Measurements from ENCODE around the gene SDK1. TPM values are rescaled to one million over a fixed set of nuclear protein-coding genes. Genes with fewer than 3 reads are reported as not detected.

The SDK1 gene
- total RNA-seq, 1 donor from 2014 or later = 0.26 TPM

DNA sequence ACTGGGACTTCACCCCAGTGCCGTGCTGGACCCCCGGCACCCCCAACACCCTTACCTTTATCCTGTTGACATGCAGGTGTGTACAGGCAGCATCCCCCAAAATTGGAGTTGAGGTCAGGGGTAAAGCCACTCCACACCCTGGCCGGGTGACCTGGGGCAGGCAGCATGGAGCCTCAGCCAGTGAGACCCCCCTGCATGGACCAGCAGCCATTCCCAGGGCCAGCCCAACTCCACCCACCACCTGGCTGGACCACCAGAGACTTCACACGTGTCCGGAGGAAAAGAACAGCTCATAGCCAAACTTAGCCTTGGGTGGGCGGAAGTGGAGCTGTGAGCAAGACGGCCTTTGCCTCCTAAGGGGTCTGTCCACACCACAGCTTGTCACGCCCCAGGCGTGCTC, 968.0 kb downstream of the SDK1 start:
- TF ChIP-seq, protein P1, sequence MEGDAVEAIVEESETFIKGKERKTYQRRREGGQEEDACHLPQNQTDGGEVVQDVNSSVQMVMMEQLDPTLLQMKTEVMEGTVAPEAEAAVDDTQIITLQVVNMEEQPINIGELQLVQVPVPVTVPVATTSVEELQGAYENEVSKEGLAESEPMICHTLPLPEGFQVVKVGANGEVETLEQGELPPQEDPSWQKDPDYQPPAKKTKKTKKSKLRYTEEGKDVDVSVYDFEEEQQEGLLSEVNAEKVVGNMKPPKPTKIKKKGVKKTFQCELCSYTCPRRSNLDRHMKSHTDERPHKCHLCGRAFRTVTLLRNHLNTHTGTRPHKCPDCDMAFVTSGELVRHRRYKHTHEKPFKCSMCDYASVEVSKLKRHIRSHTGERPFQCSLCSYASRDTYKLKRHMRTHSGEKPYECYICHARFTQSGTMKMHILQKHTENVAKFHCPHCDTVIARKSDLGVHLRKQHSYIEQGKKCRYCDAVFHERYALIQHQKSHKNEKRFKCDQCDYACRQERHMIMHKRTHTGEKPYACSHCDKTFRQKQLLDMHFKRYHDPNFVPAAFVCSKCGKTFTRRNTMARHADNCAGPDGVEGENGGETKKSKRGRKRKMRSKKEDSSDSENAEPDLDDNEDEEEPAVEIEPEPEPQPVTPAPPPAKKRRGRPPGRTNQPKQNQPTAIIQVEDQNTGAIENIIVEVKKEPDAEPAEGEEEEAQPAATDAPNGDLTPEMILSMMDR (IDR thresholded peaks at IDR 0.05; ENCODE audit: insufficient read depth, low read length, severe bottlenecking) = no peak
- Histone ChIP-seq H3K36me3 (ENCODE audit: control insufficient read depth, insufficient read depth, low read length) (no peaks in the 10 kb centered on the region), H3K27me3 (ENCODE audit: control insufficient read depth, insufficient read depth, low read length) (no peaks in the 10 kb centered on the region), H3K4me3 (ENCODE audit: low read depth, low read length) (no peak overlapping the region)
- FAIRE-seq (no peak), DNase-seq (ENCODE audit: low read depth) (no peak)

DNA sequence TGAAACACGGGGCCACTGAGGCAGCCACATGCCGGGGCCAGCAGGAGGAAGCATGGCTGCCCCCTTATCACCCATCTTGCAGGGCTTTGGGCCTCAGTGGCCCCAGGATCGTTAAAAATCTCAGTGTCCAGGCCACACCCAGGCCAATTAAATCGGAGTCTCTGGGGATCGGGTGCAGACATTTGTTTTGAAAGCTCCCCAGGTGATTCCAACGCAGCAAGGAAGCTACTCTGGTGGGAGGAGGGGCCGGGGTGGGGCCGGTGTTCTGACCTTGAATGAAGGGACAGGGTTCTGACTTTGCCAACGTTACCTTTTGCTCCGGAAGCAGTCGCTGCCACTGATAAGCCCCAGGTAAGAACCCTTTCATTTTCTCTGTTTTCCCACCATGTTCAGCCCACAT, 968.7 kb downstream of the SDK1 start:
- H3K4me3 ChIP-seq (ENCODE audit: low read depth, low read length) = no peak overlapping the region
- no peaks in the 10 kb centered on the region for H3K36me3 ChIP-seq (ENCODE audit: control insufficient read depth, insufficient read depth, low read length)
- TF ChIP-seq, protein P1 (IDR thresholded peaks at IDR 0.05; ENCODE audit: insufficient read depth, low read length, severe bottlenecking) = no peak
- FAIRE-seq = no peak
- H3K27me3 ChIP-seq (ENCODE audit: control insufficient read depth, insufficient read depth, low read length) = no peaks in the 10 kb centered on the region
- no peak for DNase-seq (ENCODE audit: low read depth)

GRCh38 chr7:4270268-4270667, 969.2 kb downstream of the SDK1 start:
- no peak for FAIRE-seq

DNA sequence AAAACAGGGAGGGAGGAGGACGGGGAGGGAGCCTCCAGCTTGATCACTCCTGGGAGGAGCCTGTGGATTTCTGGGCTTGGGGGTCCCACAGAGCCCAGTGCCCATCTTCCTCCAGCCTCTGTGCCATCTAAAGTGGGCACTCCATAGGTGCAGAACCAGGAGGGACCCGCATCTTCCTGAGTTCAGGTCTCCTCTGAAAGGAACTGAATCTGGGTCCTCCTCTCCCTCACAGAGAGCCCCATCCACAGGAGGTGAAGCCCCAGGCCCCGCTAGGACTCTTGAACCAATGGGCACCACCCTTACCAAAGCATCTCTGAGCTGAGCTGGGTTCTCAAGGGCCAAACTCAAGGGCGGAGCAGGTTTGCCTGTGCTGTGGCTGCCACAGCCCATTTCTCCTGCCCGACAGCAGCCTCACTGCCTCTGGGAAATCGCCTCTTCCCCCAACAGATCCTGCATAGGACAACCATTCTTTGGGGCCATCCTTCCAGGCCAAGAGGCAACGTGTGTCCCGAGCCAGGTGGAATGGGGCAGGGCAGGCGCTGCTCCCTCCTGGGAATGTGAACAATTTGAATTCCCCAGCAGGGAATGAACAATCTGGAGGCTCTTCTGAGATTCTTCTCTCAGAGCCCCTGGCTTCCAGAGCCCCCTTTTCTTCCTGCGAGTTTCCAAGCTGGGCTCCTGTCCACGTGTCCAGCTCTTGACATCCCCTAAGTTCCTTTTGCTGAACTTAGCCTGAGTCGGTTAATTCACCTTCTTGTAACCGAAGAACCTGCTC, 970.1 kb downstream of the SDK1 start:
- no peaks in the 10 kb centered on the region for H3K27me3 ChIP-seq (ENCODE audit: control insufficient read depth, insufficient read depth, low read length)
- no peaks in the 10 kb centered on the region for H3K36me3 ChIP-seq (ENCODE audit: control insufficient read depth, insufficient read depth, low read length)
- DNase-seq (ENCODE audit: low read depth) (no peak), FAIRE-seq (no peak)
- no peak overlapping the region for H3K4me3 ChIP-seq (ENCODE audit: low read depth, low read length)
- TF ChIP-seq, protein P1 (IDR thresholded peaks at IDR 0.05; ENCODE audit: insufficient read depth, low read length, severe bottlenecking) = no peak

More at GRCh38 chr7:4270268-4270667, 969.2 kb downstream of the SDK1 start:
- TF ChIP-seq, protein P1 (IDR thresholded peaks at IDR 0.05; ENCODE audit: insufficient read depth, low read length, severe bottlenecking) = no peak
- Histone ChIP-seq H3K27me3 (ENCODE audit: control insufficient read depth, insufficient read depth, low read length) (no peaks in the 10 kb centered on the region), H3K4me3 (ENCODE audit: low read depth, low read length) (no peak overlapping the region), H3K36me3 (ENCODE audit: control insufficient read depth, insufficient read depth, low read length) (no peaks in the 10 kb centered on the region)
- DNase-seq (ENCODE audit: low read depth) = no peak

- TF ChIP-seq, protein P1 (IDR thresholded peaks at IDR 0.05; ENCODE audit: insufficient read depth, low read length, severe bottlenecking) = no peak
- H3K36me3 ChIP-seq (ENCODE audit: control insufficient read depth, insufficient read depth, low read length) = no peaks in the 10 kb centered on the region
- no peak overlapping the region for H3K4me3 ChIP-seq (ENCODE audit: low read depth, low read length)
- FAIRE-seq (no peak), DNase-seq (ENCODE audit: low read depth) (no peak)
- H3K27me3 ChIP-seq (ENCODE audit: control insufficient read depth, insufficient read depth, low read length) = no peaks in the 10 kb centered on the region
These were observed 970.6 kb downstream of the SDK1 start for GRCh38 chr7:4271716-4272015.

DNA sequence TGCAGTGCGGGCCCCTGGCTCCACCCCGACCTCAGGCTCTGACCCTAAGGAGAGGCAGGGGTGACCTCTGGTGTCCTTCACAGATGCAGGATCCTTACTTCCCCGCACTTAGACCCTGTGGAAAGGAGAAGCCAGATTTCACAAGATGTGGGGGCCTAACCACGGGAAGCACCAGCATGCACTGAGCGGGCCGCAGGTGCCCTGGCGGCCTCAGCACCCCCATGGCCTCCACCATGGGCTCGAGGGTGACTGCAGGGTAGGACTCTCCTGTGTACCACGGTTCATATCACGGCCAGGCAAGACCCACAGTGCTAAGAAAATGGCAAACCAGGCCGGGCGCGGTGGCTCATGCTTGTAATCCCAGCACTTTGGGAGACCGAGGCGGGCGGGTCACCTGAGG, 971.1 kb downstream of the SDK1 start:
- TF ChIP-seq, protein P1 (IDR thresholded peaks at IDR 0.05; ENCODE audit: insufficient read depth, low read length, severe bottlenecking) = no peak
- no peaks in the 10 kb centered on the region for H3K27me3 ChIP-seq (ENCODE audit: control insufficient read depth, insufficient read depth, low read length)
- FAIRE-seq (no peak), DNase-seq (ENCODE audit: low read depth) (no peak)
- no peak overlapping the region for H3K4me3 ChIP-seq (ENCODE audit: low read depth, low read length)
- H3K36me3 ChIP-seq (ENCODE audit: control insufficient read depth, insufficient read depth, low read length) = no peaks in the 10 kb centered on the region
